Astrocyte of the cerebellum (primary cell): ENCODE data around the gene HOXB5.

Experiments
- DNase-seq: peaks from one replicate; pipeline ENCODE4 v3.0.0-alpha.2; 2011; ENCODE audit warnings: low read depth
- H3K4me3 ChIP-seq: 2 replicates; pipeline ENCODE4 v1.5.1; 2011; ENCODE audit warnings: mild to moderate bottlenecking, low read depth, low read length, moderate library complexity
- in situ Hi-C: cut with HindIII; loops from 2 replicates; pipeline ENCODE4 v1.10.0; 2017; ENCODE audit warnings: low sequenced_read_pairs
- TF ChIP-seq, protein P1 (sequence below): IDR thresholded peaks from 2 replicates; pipeline ENCODE4 v1.5.1; 2012; ENCODE audit warnings: low read length, low read depth, moderate library complexity, mild to moderate bottlenecking; ENCODE audit errors: missing control alignments

HOXB5 gene

GRCh38 chr17:48590607-48591161, 2.9 kb downstream of the HOXB5 start:
- no peak for DNase-seq
- in situ Hi-C loops: loop anchor here (5.0 kb wide), 1 partner anchor 243 kb away; no protein-coding TSS in a partner anchor
- H3K4me3 ChIP-seq: no peak overlapping the region
- TF ChIP-seq, protein P1, sequence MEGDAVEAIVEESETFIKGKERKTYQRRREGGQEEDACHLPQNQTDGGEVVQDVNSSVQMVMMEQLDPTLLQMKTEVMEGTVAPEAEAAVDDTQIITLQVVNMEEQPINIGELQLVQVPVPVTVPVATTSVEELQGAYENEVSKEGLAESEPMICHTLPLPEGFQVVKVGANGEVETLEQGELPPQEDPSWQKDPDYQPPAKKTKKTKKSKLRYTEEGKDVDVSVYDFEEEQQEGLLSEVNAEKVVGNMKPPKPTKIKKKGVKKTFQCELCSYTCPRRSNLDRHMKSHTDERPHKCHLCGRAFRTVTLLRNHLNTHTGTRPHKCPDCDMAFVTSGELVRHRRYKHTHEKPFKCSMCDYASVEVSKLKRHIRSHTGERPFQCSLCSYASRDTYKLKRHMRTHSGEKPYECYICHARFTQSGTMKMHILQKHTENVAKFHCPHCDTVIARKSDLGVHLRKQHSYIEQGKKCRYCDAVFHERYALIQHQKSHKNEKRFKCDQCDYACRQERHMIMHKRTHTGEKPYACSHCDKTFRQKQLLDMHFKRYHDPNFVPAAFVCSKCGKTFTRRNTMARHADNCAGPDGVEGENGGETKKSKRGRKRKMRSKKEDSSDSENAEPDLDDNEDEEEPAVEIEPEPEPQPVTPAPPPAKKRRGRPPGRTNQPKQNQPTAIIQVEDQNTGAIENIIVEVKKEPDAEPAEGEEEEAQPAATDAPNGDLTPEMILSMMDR: no peak

- H3K4me3 ChIP-seq: peak within 1 kb of the TSS; percentile 7
- TF ChIP-seq, protein P1: no peak
- in situ Hi-C loops: loop anchor here (5.0 kb wide), 1 partner anchor 243 kb away; no protein-coding TSS in a partner anchor
- no peak for DNase-seq
Measured at GRCh38 chr17:48589831-48590606, 3.6 kb downstream of the HOXB5 start, which contains the start of gene HOXB3. TSS of gene HOXB3 (minus strand) at chr17:48590241. CDS start at chr17:48552474, 37,767 bp downstream.

DNA sequence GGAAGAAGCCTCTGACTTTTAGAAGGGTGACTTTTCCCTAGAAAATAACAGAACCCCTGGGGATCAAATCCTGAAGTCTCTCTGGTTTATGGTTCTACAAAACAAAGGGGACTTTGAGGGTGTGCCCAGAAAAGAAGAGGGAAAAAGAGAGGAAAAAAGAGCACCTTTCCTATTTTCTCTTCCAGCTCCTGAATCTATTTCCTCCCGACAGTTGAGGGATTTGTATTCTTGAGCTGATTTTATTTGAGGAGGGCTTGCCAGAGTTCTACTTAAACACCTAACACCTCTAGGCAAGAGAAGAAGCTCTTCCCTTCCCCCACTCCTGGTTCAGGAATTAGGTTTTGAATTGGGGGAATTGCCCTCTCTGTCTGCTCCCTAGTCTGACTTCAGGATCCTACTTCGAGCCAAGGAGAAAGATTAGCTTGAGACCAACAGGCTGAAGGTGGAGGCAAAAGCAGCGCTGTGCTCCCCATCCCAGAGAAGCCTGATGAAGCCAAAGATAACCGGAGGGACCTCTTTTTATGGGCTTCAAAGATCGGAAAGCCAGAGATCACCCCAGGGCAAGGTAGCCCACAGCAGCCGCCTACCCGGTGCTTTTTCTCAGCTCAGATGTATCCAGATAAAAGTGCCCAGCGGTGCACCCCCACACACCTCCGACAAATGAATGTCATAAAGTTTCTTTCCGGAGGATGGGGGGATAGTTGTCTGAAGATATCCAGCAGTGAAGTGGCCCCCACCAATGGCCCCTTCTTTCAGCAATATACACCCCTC, 4.3 kb downstream of the HOXB5 start:
- no peak for DNase-seq
- in situ Hi-C loops: no loop called here
- peak overlapping the region; percentile 7 for H3K4me3 ChIP-seq
- TF ChIP-seq, protein P1: no peak

DNA sequence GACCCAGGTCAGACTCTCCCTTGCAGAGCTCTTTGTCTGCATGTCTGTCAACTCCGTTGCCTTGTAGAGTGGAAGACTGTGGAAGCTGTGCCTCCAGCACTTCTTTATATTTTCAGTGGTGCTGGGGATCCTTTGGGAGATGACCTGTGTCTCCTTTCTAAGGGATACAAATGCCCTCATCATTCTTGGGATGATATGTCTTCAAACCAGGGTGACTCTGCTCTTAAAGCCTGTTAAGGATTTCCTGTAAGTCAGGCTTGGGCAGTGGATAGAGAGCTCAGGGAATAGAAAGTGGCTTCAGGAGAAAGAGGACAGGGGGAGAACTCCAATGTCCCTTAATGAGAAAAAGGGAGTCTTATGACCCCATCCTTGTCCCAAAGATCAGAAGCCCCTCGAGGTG, 5.1 kb downstream of the HOXB5 start:
- TF ChIP-seq, protein P1: no peak
- no peak for DNase-seq
- no peak overlapping the region for H3K4me3 ChIP-seq
- in situ Hi-C loops: no loop called here

DNA sequence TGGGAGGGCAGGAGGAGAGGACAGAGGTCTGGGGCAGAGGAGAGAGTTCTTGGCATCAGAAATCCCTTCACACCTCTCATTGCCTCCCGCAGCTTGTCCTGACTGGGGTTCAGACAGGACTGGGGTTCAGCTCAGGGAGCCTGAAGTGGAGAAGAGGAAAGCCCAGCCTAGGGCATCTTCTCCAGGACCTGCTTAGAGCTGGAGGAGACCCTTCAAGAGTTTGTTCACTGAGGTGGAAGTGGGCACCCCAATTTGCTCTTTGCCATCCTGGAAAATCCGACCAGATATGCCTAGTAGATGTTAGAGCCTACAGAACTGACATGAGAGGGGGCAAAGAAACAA, 5.5 kb downstream of the HOXB5 start:
- H3K4me3 ChIP-seq: no peak overlapping the region
- TF ChIP-seq, protein P1: no peak
- in situ Hi-C loops: no loop called here
- no peak for DNase-seq

DNA sequence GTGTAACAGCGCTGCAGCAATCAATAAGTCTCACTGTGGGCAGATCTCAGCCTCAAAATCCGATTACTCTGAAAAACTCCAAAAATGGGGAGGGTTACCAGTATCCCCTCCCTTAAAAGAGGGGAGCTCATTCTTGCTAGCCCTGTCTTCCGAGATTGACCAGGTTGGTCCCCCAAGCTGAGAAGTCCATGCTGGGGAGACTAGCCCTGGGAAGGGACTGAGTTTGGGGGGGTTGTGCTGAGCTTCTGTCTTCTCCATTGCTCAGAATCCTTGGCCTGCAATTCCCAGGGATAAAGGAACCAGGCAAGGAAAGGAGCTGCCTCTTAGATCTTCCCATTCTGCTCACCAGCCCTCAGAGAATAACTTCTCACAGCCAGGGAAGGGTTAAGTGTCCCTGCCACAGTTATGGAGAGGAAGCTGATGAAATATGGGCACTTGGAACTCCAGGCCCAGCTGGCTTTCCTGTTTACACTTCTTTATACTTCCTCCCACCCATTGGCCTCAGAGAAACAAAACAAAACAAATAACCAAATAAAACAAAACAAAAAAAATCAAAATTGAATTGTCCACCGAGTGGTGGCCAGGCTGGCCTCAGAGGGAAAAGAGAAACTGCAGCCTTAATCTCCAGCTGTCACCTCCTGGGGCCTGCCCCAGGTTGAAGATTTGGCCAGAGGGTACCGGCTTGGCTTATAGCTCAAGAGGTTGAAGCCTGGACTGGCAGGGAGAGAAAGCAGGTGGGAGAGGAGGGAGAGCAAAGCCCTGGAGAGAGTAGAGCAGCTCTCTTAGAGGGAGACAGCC, 6.1 kb downstream of the HOXB5 start:
- no peak for DNase-seq
- TF ChIP-seq, protein P1: no peak
- in situ Hi-C loops: no loop called here
- H3K4me3 ChIP-seq: no peak overlapping the region
